AG09309 (cell line): ENCODE results near the gene FXYD5.

ENCODE experiments used
- DNase-seq: peaks from one replicate; pipeline ENCODE4 v3.0.0-alpha.2; 2010; ENCODE audit warnings: low read depth
- H3K4me3 ChIP-seq: 2 replicates; pipeline ENCODE4 v1.5.1; 2011; ENCODE audit warnings: mild to moderate bottlenecking, low read depth, low read length, moderate library complexity; ENCODE audit not compliant: control insufficient read depth
- CTCF ChIP-seq: IDR thresholded peaks from 2 replicates; pipeline ENCODE4 v1.5.1; 2011; ENCODE audit warnings: mild to moderate bottlenecking, low read depth, low read length, inconsistent platforms; ENCODE audit not compliant: insufficient read depth, control insufficient read depth; ENCODE audit errors: missing control alignments

The FXYD5 gene

GRCh38 chr19:35138305-35138892, 16.1 kb upstream of the FXYD5 start, which contains the start of gene FXYD1:
TSS of gene FXYD1 (plus strand) at chr19:35138824. CDS start at chr19:35140080, 1,256 bp downstream.
- no peak for DNase-seq
- TF ChIP-seq CTCF, result no peak

DNA sequence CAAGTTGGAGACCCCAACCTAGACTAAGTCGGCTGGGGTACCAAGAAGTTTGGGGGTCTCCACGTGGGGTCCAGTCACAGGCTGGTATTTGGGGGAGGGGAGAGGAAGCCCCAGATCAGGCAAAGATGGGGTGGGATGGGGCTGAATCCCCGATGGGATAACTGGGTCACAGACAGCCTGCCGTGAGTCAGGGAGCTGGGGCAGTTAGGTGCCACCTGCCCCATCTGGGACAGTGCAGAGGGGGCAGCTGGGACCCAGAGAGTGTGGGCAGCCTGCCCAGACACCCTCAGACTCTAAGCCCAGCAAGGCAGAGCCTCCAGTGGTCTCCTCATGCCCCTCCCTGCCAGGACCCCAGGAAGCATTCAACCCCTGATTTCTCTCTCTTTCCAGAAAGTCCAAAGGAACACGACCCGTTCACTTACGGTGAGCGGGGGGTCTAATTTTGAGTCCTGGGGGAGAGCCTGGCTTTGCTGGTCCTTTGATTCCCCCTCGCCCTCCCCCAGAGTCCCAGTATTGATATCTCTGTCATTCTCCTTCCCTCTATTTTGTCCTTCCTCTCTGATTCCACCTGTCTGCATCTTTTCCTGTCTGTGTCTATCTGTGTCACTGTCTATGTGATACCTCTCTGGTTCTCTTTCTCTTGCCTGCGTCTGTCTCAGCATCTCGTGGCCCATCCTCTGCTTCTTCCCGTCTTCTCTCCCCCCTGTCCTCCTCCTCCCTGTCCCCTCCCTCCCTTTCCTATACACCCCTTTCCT, 14.2 kb upstream of the FXYD5 start:
- no peak for TF ChIP-seq CTCF
- DNase-seq, result no peak
- H3K4me3 ChIP-seq, result no peak overlapping the region

More at GRCh38 chr19:35138305-35138892, 16.1 kb upstream of the FXYD5 start, which contains the start of gene FXYD1:
- no peak within 1 kb of the TSS for H3K4me3 ChIP-seq

- DNase-seq, result no peak
- no peak overlapping the region for H3K4me3 ChIP-seq
- peak; percentile 54 for TF ChIP-seq CTCF
These were observed 13.3 kb upstream of the FXYD5 start for GRCh38 chr19:35140962-35141836.

DNA sequence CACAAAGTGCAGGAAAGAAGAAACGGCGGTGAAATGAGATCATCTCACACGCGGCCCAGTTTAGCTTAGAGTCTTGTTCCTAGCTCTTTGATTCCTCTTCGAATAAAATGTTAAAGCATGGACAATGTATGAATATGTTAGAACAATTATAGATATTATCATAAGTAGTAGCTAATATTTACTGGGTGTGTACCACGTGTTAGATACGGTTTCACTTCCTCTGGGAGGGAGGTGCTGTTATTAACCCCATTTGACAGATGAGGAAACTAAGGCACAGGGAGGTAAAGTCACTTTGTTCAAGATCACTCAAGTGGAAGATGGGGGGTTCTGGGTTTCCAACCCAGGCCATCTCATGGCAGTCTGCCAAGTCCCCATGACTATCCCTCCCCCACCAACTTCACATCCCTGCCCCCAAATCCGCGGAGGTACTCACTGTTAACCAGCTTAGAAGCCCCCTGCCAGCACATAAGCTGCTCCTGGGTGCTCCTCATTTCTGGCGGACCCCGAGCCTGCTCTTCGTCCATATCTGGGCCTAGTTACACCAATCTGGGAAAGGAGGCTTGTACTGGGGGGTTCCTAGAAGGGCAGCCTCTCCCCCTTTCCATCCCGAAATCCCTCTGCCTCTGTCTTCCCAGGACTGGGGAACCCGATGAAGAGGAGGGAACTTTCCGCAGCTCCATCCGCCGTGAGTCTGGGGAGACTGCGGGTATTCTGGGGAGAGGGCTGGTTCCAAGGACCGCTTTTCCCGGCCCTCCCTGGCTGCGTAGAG, 12.5 kb upstream of the FXYD5 start:
- no peak overlapping the region for H3K4me3 ChIP-seq
- no peak for TF ChIP-seq CTCF
- DNase-seq, result no peak

- no peak overlapping the region for H3K4me3 ChIP-seq
- DNase-seq, result no peak
- peak; percentile 51 for TF ChIP-seq CTCF
These were observed 11.8 kb upstream of the FXYD5 start for GRCh38 chr19:35142606-35143230.
